Hindlimb muscle (tissue), 1 donor: ENCODE results near the gene STARD7. TPM values are rescaled to one million over a fixed set of nuclear protein-coding genes. Genes with fewer than 3 reads are reported as not detected.

Experiments
- polyA plus RNA-seq: library from polyadenylated mRNA; unstranded; fragments of 120-200 nt; gene quantifications from one replicate; pipeline ENCODE4 v1.2.1, GENCODE V29; 2013; ENCODE audit not compliant: insufficient read length

Gene STARD7
- polyA plus RNA-seq, 1 donor, result 123 TPM

Other genes with a start within 250 kb of the STARD7 start
- 26.8 TPM for gene ANKRD36C, start 217.0 kb downstream of the STARD7 start, polyA plus RNA-seq
- gene GPAT2, start 173.9 kb downstream of the STARD7 start, polyA plus RNA-seq, result 4.2 TPM
- 2.7 TPM for gene ADRA2B, start 92.3 kb downstream of the STARD7 start, polyA plus RNA-seq
- gene ASTL, start 70.3 kb downstream of the STARD7 start, polyA plus RNA-seq, result not detected
- 3.6 TPM for gene DUSP2, start 63.4 kb downstream of the STARD7 start, polyA plus RNA-seq
- 31.1 TPM for gene TMEM127, start 57.2 kb upstream of the STARD7 start, polyA plus RNA-seq
- 43.5 TPM for gene CIAO1, start 57.4 kb upstream of the STARD7 start, polyA plus RNA-seq
- 100 TPM for gene SNRNP200, start 96.7 kb upstream of the STARD7 start, polyA plus RNA-seq
- gene ITPRIPL1, start 116.5 kb upstream of the STARD7 start, polyA plus RNA-seq, result 3.5 TPM
- gene NCAPH, start 126.9 kb upstream of the STARD7 start, polyA plus RNA-seq, result 7.1 TPM